Measurements from ENCODE around the gene ABHD4. TPM values are rescaled to one million over a fixed set of nuclear protein-coding genes. Genes with fewer than 3 reads are reported as not detected.

The ABHD4 gene
- total and polyA plus RNA-seq, 10 of the 15 experiments (the other 5 are each of a cell fraction or from before 2014, with no cell fraction given): 5.4 to 28.7 (median 10.8) TPM

DNA sequence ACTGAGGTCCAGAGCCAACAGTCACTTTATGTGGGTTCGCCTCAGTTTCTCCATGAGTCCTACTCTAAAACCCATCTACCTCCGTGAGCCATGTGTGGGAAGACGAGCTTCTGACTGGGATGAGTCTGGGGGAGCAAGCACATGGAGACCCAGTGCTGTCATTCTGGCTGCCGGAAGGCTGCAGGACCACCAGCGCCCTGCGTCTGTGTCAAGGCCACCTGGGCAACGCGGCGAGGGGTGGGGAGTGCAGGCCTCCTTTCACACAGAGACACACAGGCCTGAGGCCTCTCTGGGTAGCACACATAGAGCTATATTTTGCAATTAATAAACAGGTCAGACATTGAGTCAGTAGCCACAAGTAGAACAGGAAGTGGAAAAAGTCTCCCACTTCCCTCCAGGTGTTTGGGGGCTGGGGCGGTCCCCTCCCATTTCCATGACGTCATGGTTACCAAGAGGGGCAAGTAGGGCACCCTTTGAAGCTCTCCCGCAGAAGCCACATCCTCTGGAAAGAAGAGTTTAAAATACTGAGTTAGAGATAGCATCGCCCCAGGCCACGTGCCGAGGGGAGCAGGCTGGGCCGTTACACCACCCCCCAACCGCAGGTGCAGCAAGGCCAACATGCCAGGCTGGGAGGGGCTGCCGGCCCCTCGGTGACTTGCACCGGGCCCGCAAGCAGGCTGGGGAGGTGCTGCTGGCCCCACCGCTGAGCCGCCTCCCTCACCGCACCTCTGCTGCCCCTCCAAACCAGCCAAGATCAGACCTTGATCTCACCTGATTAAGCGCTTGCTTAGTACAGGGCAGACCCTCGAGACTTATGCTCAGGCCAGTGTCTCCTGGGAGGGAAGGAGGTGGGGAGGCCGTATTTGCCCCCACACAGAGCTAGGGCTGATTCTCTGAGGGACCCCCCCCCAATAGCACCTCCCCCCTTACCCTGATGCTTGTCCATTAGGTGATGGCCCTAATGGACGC is 41.8 kb upstream of the ABHD4 start:
- POLR2A ChIA-PET: interaction anchor here (0.6 to 7.7 kb wide), 22 partner anchors 8 to 172 kb away, joined by 3 to 74 read pairs (median 6); partner anchors contain the start of gene DAD1
- TSS peak; percentile 75 for BruUV-seq (replicated peaks)
- intact Hi-C loops (cut with micrococcal nuclease; ENCODE audit: unreplicated experiment) (loop anchor here (1.0 to 5.0 kb wide), 8 partner anchors 25 to 296 kb away; no protein-coding TSS in a partner anchor), in situ Hi-C loops (cut with MboI) (no loop called here)
- Histone ChIP-seq H3K9ac (ENCODE audit: control insufficient read depth, insufficient read depth, low read length) (peak overlapping the region; percentile 90), H3K36me3 (ENCODE audit: control insufficient read depth in 2 of 2, insufficient read depth in 2 of 2, low read length in 1 of 2) (peaks cover 7 to 13% of the 10 kb centered on the region in 2 experiments), H4K20me1 (ENCODE audit: control insufficient read depth, insufficient read depth) (no peaks in the 10 kb centered on the region), H3K4me2 (ENCODE audit: control insufficient read depth, insufficient read depth) (peak overlapping the region; percentile 88), H3K4me3 (peak overlapping the region; percentile 51; the same call in 1 of the 2 replicates), H3K79me2 (ENCODE audit: control insufficient read depth, insufficient read depth, low read length) (peaks cover 9% of the 10 kb centered on the region), H2AFZ (ENCODE audit: control insufficient read depth, low read depth, low read length) (peak overlapping the region; percentile 35), H3K4me1 (ENCODE audit: control insufficient read depth, insufficient read depth, low read length) (peaks cover 73% of the 10 kb centered on the region), H3K27me3 (replicated peaks in 1 of 2; ENCODE audit: control insufficient read depth in 2 of 2, insufficient read depth in 2 of 2, low read length in 1 of 2) (no peaks in the 10 kb centered on the region), H3K9me3 (replicated peaks; ENCODE audit: control insufficient read depth, insufficient read depth, low read length) (no peaks in the 10 kb centered on the region), H3K27ac (ENCODE audit: control insufficient read depth, insufficient read depth) (peak overlapping the region; percentile 100)
- DNase-seq (ENCODE audit: low read depth, low spot score): peak; percentile 98
- SMC1A ChIA-PET (ENCODE audit: uncharacterized antibody, unreplicated experiment): interaction anchor here (0.6 to 3.5 kb wide), 43 partner anchors 9 to 344 kb away, joined by 3 to 82 read pairs (median 5); partner anchors contain the start of gene DAD1
- peak; percentile 77 for ATAC-seq
- RAD21 ChIA-PET (ENCODE audit: unreplicated experiment): interaction anchor here (0.7 to 3.5 kb wide), 43 partner anchors 11 to 330 kb away, joined by 3 to 190 read pairs (median 8); partner anchors contain the start of gene DAD1
- 0% methylated on average over 28 of the region's 28 CpGs for WGBS (ENCODE audit: insufficient coverage, insufficient replicate concordance, low lambda C conversion rate, missing lambda C conversion rate)
- FAIRE-seq: peak; percentile 91
- CTCF ChIA-PET: interaction anchor here (0.7 to 3.5 kb wide), 47 partner anchors 8 to 539 kb away, joined by 3 to 180 read pairs (median 5); partner anchors contain the start of genes ACIN1, C14orf119, DAD1 and OXA1L
- peak; percentile 60; the same call in 1 of the 2 replicates for TF ChIP-seq ZNF207 (IDR thresholded peaks at IDR 0.05; ENCODE audit: borderline replicate concordance)
- peak; percentile 92 for TF ChIP-seq POU2F2 (IDR thresholded peaks at IDR 0.05; ENCODE audit: borderline replicate concordance, low read depth, low read length)
- TF ChIP-seq CBX3 (IDR thresholded peaks at IDR 0.05; ENCODE audit: borderline replicate concordance, low read depth): no peak
- peak in 1 of 2 experiments; percentile 65; a peak in 1 of 3 replicates for TF ChIP-seq EGR1 (IDR thresholded peaks at IDR 0.05; ENCODE audit: borderline replicate concordance in 1 of 2, low read depth in 2 of 2, low read length in 2 of 2)
- no peak for TF ChIP-seq NR2C2 (IDR thresholded peaks at IDR 0.05; ENCODE audit: borderline replicate concordance, control insufficient read depth, insufficient read length, low read depth)
- TF ChIP-seq SREBF2 (IDR thresholded peaks at IDR 0.05; ENCODE audit: low read length): peak; percentile 48; the same call in 1 of the 2 replicates
- peak; percentile 100 for TF ChIP-seq CBFB (IDR thresholded peaks at IDR 0.05; ENCODE audit: low read depth)
- 0 out of 2 replicates have a peak, but pooled peaks have one; percentile 74 for TF ChIP-seq LARP7 (IDR thresholded peaks at IDR 0.05)
- TF ChIP-seq CHD1 (IDR thresholded peaks at IDR 0.05; ENCODE audit: low read depth, low read length): peak; percentile 80
- TF ChIP-seq HDGF (IDR thresholded peaks at IDR 0.05): peak; percentile 94
- peak; percentile 99 for TF ChIP-seq TCF12 (IDR thresholded peaks at IDR 0.05; ENCODE audit: low read depth, low read length)
- TF ChIP-seq HCFC1 (IDR thresholded peaks at IDR 0.05; ENCODE audit: low read length): no peak
- TF ChIP-seq RAD21 (IDR thresholded peaks at IDR 0.05; ENCODE audit: insufficient read depth, low read depth, low read length): 0 out of 2 replicates have a peak, but pooled peaks have one; percentile 29
- TF ChIP-seq, protein P1, sequence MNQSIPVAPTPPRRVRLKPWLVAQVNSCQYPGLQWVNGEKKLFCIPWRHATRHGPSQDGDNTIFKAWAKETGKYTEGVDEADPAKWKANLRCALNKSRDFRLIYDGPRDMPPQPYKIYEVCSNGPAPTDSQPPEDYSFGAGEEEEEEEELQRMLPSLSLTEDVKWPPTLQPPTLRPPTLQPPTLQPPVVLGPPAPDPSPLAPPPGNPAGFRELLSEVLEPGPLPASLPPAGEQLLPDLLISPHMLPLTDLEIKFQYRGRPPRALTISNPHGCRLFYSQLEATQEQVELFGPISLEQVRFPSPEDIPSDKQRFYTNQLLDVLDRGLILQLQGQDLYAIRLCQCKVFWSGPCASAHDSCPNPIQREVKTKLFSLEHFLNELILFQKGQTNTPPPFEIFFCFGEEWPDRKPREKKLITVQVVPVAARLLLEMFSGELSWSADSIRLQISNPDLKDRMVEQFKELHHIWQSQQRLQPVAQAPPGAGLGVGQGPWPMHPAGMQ (IDR thresholded peaks at IDR 0.05; ENCODE audit: borderline replicate concordance): 0 out of 2 replicates have a peak, but pooled peaks have one; percentile 31
- TF ChIP-seq, protein P2, sequence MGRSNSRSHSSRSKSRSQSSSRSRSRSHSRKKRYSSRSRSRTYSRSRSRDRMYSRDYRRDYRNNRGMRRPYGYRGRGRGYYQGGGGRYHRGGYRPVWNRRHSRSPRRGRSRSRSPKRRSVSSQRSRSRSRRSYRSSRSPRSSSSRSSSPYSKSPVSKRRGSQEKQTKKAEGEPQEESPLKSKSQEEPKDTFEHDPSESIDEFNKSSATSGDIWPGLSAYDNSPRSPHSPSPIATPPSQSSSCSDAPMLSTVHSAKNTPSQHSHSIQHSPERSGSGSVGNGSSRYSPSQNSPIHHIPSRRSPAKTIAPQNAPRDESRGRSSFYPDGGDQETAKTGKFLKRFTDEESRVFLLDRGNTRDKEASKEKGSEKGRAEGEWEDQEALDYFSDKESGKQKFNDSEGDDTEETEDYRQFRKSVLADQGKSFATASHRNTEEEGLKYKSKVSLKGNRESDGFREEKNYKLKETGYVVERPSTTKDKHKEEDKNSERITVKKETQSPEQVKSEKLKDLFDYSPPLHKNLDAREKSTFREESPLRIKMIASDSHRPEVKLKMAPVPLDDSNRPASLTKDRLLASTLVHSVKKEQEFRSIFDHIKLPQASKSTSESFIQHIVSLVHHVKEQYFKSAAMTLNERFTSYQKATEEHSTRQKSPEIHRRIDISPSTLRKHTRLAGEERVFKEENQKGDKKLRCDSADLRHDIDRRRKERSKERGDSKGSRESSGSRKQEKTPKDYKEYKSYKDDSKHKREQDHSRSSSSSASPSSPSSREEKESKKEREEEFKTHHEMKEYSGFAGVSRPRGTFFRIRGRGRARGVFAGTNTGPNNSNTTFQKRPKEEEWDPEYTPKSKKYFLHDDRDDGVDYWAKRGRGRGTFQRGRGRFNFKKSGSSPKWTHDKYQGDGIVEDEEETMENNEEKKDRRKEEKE (IDR thresholded peaks at IDR 0.05): no peak
